Fibroblast of lung (primary cell): Measurements from ENCODE around the gene POLR3E.

ENCODE experiments used
- EZH2 ChIP-seq: IDR thresholded peaks from 2 replicates; pipeline ENCODE4 v1.5.1; 2012; ENCODE audit warnings: low read length, control low read depth, mild to moderate bottlenecking; ENCODE audit errors: missing control alignments
- TF ChIP-seq, protein P1 (sequence below), 2 donors: IDR thresholded peaks in 1 of 2; conservative IDR thresholded peaks in 1 of 2; 1 replicate in 1 of 2; 2 replicates in 1 of 2; pipeline ENCODE4 v1.5.1; 2011 to 2012; ENCODE audit warnings: low read length in 2 of 2, control low read depth in 1 of 2, inconsistent platforms in 1 of 2, low read depth in 1 of 2, mild to moderate bottlenecking in 1 of 2

GRCh38 chr16:22316411-22316811 is 19.2 kb downstream of the POLR3E start:
- TF ChIP-seq, protein P1, sequence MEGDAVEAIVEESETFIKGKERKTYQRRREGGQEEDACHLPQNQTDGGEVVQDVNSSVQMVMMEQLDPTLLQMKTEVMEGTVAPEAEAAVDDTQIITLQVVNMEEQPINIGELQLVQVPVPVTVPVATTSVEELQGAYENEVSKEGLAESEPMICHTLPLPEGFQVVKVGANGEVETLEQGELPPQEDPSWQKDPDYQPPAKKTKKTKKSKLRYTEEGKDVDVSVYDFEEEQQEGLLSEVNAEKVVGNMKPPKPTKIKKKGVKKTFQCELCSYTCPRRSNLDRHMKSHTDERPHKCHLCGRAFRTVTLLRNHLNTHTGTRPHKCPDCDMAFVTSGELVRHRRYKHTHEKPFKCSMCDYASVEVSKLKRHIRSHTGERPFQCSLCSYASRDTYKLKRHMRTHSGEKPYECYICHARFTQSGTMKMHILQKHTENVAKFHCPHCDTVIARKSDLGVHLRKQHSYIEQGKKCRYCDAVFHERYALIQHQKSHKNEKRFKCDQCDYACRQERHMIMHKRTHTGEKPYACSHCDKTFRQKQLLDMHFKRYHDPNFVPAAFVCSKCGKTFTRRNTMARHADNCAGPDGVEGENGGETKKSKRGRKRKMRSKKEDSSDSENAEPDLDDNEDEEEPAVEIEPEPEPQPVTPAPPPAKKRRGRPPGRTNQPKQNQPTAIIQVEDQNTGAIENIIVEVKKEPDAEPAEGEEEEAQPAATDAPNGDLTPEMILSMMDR (conservative IDR thresholded peaks at IDR 0.05 in 1 of 2, IDR thresholded peaks at IDR 0.05 in 1 of 2; ENCODE audit: low read depth in 1 of 2, low read length in 2 of 2), result no peak
- no peak for TF ChIP-seq EZH2
